Type B pancreatic cell (in vitro differentiated cells): ENCODE measurements around the gene RAB3A. TPM values are rescaled to one million over a fixed set of nuclear protein-coding genes. Genes with fewer than 3 reads are reported as not detected.

Source experiments
- DNase-seq: peaks from one replicate; pipeline ENCODE4 v3.0.0; 2021; ENCODE audit warnings: mixed read lengths; ENCODE audit not compliant: unreplicated experiment; ENCODE audit errors: extremely low spot score
- H3K27ac Mint-ChIP-seq: 2 replicates; pipeline ENCODE4 v1.8.0; 2021; ENCODE audit warnings: mild to moderate bottlenecking, mixed read lengths
- H3K27me3 Mint-ChIP-seq: 2 replicates; pipeline ENCODE4 v1.8.0; 2021; ENCODE audit warnings: mixed read lengths
- H3K36me3 Mint-ChIP-seq: 2 replicates; pipeline ENCODE4 v1.8.0; 2021; ENCODE audit warnings: mixed read lengths
- H3K4me1 Mint-ChIP-seq: one replicate; pipeline ENCODE4 v1.8.0; 2021; ENCODE audit warnings: mixed read lengths; ENCODE audit not compliant: unreplicated experiment
- H3K4me3 Mint-ChIP-seq: 2 replicates; pipeline ENCODE4 v1.8.0; 2021; ENCODE audit warnings: mild to moderate bottlenecking, mixed read lengths
- H3K9me3 Mint-ChIP-seq: 2 replicates; pipeline ENCODE4 v1.8.0; 2021; ENCODE audit warnings: mixed read lengths
- total RNA-seq: library from RNA; stranded (reverse); gene quantifications from 2 replicates; pipeline ENCODE4 v1.2.1, GENCODE V29; 2021; ENCODE audit warnings: low replicate concordance
- TF ChIP-seq, protein P1 (sequence below): fragments of 200-600 bp; sonication (generic); conservative IDR thresholded peaks from 2 replicates; pipeline ENCODE4 v1.5.0; 2021; ENCODE audit warnings: antibody characterized with exemption, mild to moderate bottlenecking

Gene RAB3A
- total RNA-seq, 1 donor from 2014 or later: 8.7 TPM

DNA sequence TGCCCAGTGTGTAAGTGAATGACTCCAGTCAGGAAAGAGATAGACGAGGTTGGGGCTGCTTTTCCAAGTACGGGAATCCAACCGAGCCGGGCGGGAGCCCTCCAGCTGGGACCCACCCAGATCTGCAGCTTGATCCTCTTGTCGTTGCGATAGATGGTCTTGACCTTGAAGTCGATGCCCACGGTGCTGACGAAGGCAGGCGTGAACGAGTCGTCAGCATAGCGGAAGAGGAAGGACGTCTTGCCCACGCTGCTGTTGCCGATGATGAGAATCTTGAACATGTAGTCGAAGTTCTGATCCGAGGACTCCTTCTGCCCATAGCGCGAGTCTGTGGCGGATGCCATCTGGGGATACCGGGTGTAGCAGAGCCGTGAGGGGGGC is 1.5 kb downstream of the RAB3A start:
- peaks cover 8% of the 10 kb centered on the region for H3K4me1 Mint-ChIP-seq
- H3K4me3 Mint-ChIP-seq: peak overlapping the region; percentile 59
- H3K9me3 Mint-ChIP-seq: no peaks in the 10 kb centered on the region
- H3K27ac Mint-ChIP-seq: no peak overlapping the region
- TF ChIP-seq, protein P1, sequence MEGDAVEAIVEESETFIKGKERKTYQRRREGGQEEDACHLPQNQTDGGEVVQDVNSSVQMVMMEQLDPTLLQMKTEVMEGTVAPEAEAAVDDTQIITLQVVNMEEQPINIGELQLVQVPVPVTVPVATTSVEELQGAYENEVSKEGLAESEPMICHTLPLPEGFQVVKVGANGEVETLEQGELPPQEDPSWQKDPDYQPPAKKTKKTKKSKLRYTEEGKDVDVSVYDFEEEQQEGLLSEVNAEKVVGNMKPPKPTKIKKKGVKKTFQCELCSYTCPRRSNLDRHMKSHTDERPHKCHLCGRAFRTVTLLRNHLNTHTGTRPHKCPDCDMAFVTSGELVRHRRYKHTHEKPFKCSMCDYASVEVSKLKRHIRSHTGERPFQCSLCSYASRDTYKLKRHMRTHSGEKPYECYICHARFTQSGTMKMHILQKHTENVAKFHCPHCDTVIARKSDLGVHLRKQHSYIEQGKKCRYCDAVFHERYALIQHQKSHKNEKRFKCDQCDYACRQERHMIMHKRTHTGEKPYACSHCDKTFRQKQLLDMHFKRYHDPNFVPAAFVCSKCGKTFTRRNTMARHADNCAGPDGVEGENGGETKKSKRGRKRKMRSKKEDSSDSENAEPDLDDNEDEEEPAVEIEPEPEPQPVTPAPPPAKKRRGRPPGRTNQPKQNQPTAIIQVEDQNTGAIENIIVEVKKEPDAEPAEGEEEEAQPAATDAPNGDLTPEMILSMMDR: no peak
- no peaks in the 10 kb centered on the region for H3K27me3 Mint-ChIP-seq
- H3K36me3 Mint-ChIP-seq: peaks cover 8% of the 10 kb centered on the region
- DNase-seq: no peak

DNA sequence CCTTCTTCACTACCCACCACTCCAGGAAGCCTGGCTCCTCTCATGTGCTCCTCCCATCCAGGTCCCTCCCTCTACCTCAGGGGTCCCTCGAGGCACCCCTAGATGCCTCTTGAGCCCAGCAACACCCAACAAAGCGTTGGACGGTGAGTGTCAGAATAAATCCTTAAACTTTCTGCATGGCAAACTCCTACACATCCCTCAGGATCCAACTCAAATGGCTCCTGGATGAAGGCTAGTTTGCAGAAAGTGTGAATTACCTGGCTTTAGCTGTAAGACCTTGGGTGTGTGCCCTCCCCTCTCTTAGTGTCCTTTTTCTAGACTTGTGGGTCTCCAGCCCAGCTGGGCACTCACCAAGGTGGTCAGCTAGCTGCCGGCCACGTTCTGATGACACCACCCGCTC is 5.5 kb downstream of the RAB3A start:
- no peak for DNase-seq
- no peak overlapping the region for H3K27ac Mint-ChIP-seq
- H3K4me3 Mint-ChIP-seq: no peak overlapping the region
- no peaks in the 10 kb centered on the region for H3K27me3 Mint-ChIP-seq
- TF ChIP-seq, protein P1: no peak
- peaks cover 15% of the 10 kb centered on the region for H3K4me1 Mint-ChIP-seq
- no peaks in the 10 kb centered on the region for H3K9me3 Mint-ChIP-seq
- H3K36me3 Mint-ChIP-seq: peaks cover 8% of the 10 kb centered on the region

DNA sequence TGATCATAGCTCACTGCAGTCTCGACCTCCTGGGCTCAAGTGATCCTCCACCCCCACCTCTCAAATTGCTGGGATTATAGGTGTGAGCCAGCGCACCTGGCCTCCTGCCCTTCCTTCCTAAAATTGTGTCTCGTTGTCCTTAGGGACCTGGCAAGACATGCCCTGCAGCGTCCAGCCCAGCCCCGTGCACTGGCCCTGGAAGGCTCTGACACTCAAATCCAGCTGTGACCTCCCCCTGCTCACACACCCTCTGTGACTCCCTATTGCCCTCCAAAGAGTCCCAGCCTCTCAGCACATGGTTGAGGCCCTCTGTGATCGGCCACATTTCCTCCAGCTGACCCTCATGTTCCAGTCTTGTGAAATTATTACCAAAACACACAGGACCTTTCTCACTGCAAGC is 5.9 kb downstream of the RAB3A start:
- Mint-ChIP-seq H3K27me3 (no peaks in the 10 kb centered on the region), H3K4me1 (peaks cover 12% of the 10 kb centered on the region), H3K9me3 (no peaks in the 10 kb centered on the region), H3K36me3 (peaks cover 8% of the 10 kb centered on the region), H3K27ac (no peak overlapping the region), H3K4me3 (peak overlapping the region; percentile 17)
- DNase-seq: no peak
- TF ChIP-seq, protein P1: no peak

DNA sequence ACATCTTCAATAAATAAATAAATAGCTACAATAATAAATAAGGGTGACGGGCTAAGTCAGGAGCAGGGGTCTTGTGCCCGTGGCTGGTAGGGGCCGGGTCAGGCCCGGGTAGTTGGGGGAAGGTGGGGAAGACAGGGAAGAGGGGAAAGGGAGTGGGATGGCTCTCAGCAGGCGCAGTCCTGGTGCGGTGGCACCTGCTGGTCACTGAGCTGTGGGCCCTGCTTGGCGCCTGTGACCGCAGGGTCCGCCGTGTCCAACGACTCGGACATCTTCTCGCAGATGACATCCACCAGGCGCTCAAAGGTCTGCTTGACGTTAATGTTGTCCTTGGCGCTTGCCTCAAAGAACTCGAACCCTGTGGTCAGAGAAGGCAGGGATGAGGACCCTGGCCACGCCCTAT is 6.5 kb downstream of the RAB3A start:
- Mint-ChIP-seq H3K4me3 (no peak overlapping the region), H3K9me3 (no peaks in the 10 kb centered on the region), H3K27ac (no peak overlapping the region)

DNA sequence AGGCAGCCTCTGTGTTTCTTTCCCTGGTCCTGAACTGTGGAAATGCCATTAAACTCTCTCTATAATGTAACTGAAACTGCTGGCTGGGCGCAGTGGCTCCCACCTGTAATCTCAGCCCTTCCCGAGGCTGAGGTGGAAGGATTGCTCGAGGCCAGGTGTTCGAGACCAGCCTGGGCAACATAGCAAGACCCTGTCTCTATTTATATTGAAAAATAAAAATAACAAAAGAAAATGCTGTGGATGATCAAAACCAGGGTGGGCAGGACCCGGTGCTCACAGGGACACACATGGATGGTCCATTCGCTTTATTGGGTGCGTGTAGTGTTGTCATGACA is 7.4 kb downstream of the RAB3A start:
- Mint-ChIP-seq H3K36me3 (peaks cover 8% of the 10 kb centered on the region), H3K4me3 (peak overlapping the region; percentile 64), H3K27ac (no peak overlapping the region), H3K4me1 (peaks cover 12% of the 10 kb centered on the region), H3K27me3 (no peaks in the 10 kb centered on the region), H3K9me3 (no peaks in the 10 kb centered on the region)
- DNase-seq: no peak
- TF ChIP-seq, protein P1: no peak

More for the DNA sequence above, 6.5 kb downstream of the RAB3A start:
- Mint-ChIP-seq H3K27me3 (no peaks in the 10 kb centered on the region), H3K4me1 (peaks cover 10% of the 10 kb centered on the region), H3K36me3 (peaks cover 8% of the 10 kb centered on the region)
- TF ChIP-seq, protein P1: no peak
- DNase-seq: no peak

DNA sequence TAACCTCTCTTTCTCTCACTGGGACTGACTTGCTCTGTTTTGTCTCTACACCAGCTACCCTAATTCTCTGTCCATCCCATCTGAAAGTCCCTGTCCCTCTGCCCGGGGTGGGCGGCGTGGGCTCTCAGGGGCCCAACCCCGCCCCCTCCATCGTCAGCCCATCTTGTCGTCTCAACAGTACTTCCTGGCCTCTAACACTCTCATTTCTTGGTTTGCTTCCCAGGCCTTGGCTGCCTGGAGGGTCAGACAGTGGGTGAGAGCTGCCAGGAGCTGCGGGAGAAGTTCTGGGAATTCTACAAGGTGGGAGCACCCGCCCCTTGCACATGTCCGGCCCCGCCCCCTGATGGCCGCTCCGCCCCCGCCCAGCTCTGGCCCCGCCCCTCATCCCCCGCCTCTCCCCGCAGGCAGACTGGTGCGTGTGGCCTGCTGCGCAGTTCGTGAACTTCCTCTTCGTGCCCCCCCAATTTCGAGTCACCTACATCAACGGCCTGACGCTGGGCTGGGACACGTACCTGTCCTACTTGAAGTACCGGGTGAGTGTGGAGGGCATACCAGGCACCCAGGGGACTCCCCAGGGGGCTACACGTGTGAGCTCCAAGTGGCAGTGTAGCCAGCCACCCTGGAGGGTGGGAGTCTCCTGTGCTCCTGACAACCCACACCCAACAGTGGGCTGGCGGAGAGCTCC is 9.1 kb downstream of the RAB3A start:
- H3K27me3 Mint-ChIP-seq: no peaks in the 10 kb centered on the region
- peak overlapping the region; percentile 93 for H3K4me3 Mint-ChIP-seq
- TF ChIP-seq, protein P1: no peak
- H3K36me3 Mint-ChIP-seq: peaks cover 8% of the 10 kb centered on the region
- no peak overlapping the region for H3K27ac Mint-ChIP-seq
- DNase-seq: no peak
- peaks cover 12% of the 10 kb centered on the region for H3K4me1 Mint-ChIP-seq
- H3K9me3 Mint-ChIP-seq: no peaks in the 10 kb centered on the region
